PFSK-1 (cell line): ENCODE measurements around the gene C5orf22.

Source experiments
- FOXP2 ChIP-seq: optimal IDR thresholded peaks from 2 replicates; pipeline ENCODE3; 2011; ENCODE audit warnings: borderline replicate concordance, control low read depth, inconsistent platforms; ENCODE audit not compliant: insufficient read depth; ENCODE audit errors: extremely low read length, extremely low read depth
- POLR2AphosphoS5 ChIP-seq: IDR thresholded peaks from 2 replicates; pipeline ENCODE4 v1.6.1; 2012; ENCODE audit warnings: low read depth, mild to moderate bottlenecking, control low read depth, low read length, moderate library complexity
- SIN3A ChIP-seq: IDR thresholded peaks from 2 replicates; pipeline ENCODE4 v1.6.1; 2012; ENCODE audit warnings: mild to moderate bottlenecking, low read length, moderate library complexity, borderline replicate concordance; ENCODE audit not compliant: insufficient read depth
- TAF1 ChIP-seq: IDR thresholded peaks from 2 replicates; pipeline ENCODE4 v1.6.1; 2012; ENCODE audit warnings: low read length, control low read depth, borderline replicate concordance; ENCODE audit not compliant: insufficient read depth
- TF ChIP-seq, protein P1 (sequence below), 2 experiments: IDR thresholded peaks; 2 replicates each; pipeline versions ENCODE4 v1.6.1 to v1.8.0; 2011 to 2012; ENCODE audit warnings: low read depth in 2 of 2, low read length in 2 of 2, control low read depth in 1 of 2, inconsistent platforms in 1 of 2, mild to moderate bottlenecking in 1 of 2, moderate library complexity in 1 of 2; ENCODE audit not compliant: insufficient read depth in 1 of 2

Gene C5orf22

DNA sequence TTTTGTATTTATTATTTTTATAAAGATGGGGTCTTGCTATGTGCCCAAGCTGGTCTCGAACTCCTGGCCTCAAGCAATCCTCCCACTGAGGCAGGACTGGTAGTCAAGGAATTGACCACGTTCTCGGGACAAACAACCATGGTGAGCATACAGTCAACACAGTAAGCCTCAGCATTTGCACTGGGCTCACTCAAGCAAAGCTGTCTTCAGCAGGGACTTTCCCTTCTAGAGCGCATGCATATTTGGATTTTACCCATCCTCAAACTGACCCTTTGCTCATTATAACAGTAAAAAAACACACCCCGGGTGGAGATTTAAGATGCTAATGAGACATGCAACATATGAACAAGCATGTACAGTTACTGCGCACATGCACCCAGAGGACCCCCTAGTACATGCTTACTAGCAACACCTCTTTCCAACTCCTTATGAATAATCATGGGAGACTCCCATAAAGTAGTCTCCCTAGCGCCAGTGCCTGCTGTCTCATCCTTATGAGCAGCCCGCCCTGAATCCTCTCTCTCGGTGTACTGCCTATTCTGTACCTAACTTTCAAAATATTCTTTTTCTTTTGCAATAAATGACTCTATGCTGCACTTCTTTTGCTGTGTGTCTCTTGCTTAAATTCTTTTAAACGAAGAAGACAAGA, 41.5 kb downstream of the C5orf22 start:
- TF ChIP-seq, protein P1, sequence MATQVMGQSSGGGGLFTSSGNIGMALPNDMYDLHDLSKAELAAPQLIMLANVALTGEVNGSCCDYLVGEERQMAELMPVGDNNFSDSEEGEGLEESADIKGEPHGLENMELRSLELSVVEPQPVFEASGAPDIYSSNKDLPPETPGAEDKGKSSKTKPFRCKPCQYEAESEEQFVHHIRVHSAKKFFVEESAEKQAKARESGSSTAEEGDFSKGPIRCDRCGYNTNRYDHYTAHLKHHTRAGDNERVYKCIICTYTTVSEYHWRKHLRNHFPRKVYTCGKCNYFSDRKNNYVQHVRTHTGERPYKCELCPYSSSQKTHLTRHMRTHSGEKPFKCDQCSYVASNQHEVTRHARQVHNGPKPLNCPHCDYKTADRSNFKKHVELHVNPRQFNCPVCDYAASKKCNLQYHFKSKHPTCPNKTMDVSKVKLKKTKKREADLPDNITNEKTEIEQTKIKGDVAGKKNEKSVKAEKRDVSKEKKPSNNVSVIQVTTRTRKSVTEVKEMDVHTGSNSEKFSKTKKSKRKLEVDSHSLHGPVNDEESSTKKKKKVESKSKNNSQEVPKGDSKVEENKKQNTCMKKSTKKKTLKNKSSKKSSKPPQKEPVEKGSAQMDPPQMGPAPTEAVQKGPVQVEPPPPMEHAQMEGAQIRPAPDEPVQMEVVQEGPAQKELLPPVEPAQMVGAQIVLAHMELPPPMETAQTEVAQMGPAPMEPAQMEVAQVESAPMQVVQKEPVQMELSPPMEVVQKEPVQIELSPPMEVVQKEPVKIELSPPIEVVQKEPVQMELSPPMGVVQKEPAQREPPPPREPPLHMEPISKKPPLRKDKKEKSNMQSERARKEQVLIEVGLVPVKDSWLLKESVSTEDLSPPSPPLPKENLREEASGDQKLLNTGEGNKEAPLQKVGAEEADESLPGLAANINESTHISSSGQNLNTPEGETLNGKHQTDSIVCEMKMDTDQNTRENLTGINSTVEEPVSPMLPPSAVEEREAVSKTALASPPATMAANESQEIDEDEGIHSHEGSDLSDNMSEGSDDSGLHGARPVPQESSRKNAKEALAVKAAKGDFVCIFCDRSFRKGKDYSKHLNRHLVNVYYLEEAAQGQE (IDR thresholded peaks at IDR 0.05; ENCODE audit: insufficient read depth in 1 of 2, low read depth in 2 of 2, low read length in 2 of 2): no peak
- TF ChIP-seq SIN3A (no peak), POLR2AphosphoS5 (no peak), FOXP2 (no peak), TAF1 (no peak)

- TF ChIP-seq TAF1 (no peak), SIN3A (no peak), POLR2AphosphoS5 (no peak), FOXP2 (no peak)
- TF ChIP-seq, protein P1 (IDR thresholded peaks at IDR 0.05; ENCODE audit: insufficient read depth in 1 of 2, low read depth in 2 of 2, low read length in 2 of 2): no peak
Observed at GRCh38 chr5:31574772-31575171, 42.7 kb downstream of the C5orf22 start.

GRCh38 chr5:31577438-31577837, 45.3 kb downstream of the C5orf22 start:
- no peak for TF ChIP-seq SIN3A
- TF ChIP-seq, protein P1 (IDR thresholded peaks at IDR 0.05; ENCODE audit: insufficient read depth in 1 of 2, low read depth in 2 of 2, low read length in 2 of 2): no peak
- no peak for TF ChIP-seq FOXP2
- TF ChIP-seq TAF1: no peak
- no peak for TF ChIP-seq POLR2AphosphoS5

- TF ChIP-seq, protein P1 (IDR thresholded peaks at IDR 0.05; ENCODE audit: insufficient read depth in 1 of 2, low read depth in 2 of 2, low read length in 2 of 2): no peak
Observed at GRCh38 chr5:31579558-31579957, 47.5 kb downstream of the C5orf22 start.

- no peak for TF ChIP-seq FOXP2
- no peak for TF ChIP-seq TAF1
Observed at GRCh38 chr5:31581498-31582099, 49.5 kb downstream of the C5orf22 start.
